Keratinocyte (primary cell): ENCODE measurements around the gene HPCAL1. TPM values are rescaled to one million over a fixed set of nuclear protein-coding genes. Genes with fewer than 3 reads are reported as not detected.
A peak's percentile ranks its signal among the peaks of the same experiment; 100 is the strongest.

Experiments
- DNase-seq: peaks from one replicate; pipeline ENCODE4 v3.0.0-alpha.2; 2011; ENCODE audit warnings: low read depth, missing footprints, low spot score
- FAIRE-seq: peaks from 2 replicates; lab custom pipeline; 2011; peaks lifted over from hg19 to GRCh38; lab: Jason Lieb, UNC
- H2AFZ ChIP-seq: 2 replicates; pipeline ENCODE4 v1.6.0; 2012; ENCODE audit warnings: low read length, control low read depth, inconsistent platforms; ENCODE audit not compliant: control insufficient read depth
- H3K27ac ChIP-seq: 2 replicates; pipeline ENCODE4 v1.5.1; 2011; ENCODE audit warnings: low read length; ENCODE audit not compliant: control insufficient read depth, insufficient read depth
- H3K27me3 ChIP-seq: 3 replicates; pipeline ENCODE4 v1.6.0; 2011; ENCODE audit warnings: low read length; ENCODE audit not compliant: control insufficient read depth, insufficient read depth; ENCODE audit errors: extremely low read depth
- H3K36me3 ChIP-seq, 2 experiments: 2 replicates in 1 of 2; 3 replicates in 1 of 2; pipeline ENCODE4 v1.5.1; 2011; ENCODE audit warnings: low read length in 2 of 2, mild to moderate bottlenecking in 1 of 2; ENCODE audit not compliant: control insufficient read depth in 2 of 2, insufficient read depth in 2 of 2; ENCODE audit errors: extremely low read depth in 1 of 2
- H3K4me1 ChIP-seq: 3 replicates; pipeline ENCODE4 v1.5.1; 2011; ENCODE audit warnings: low read length; ENCODE audit not compliant: control insufficient read depth, insufficient read depth; ENCODE audit errors: extremely low read depth
- H3K4me2 ChIP-seq: 3 replicates; pipeline ENCODE4 v1.6.0; 2011; ENCODE audit warnings: low read depth, low read length; ENCODE audit not compliant: control insufficient read depth, insufficient read depth; ENCODE audit errors: extremely low read depth
- H3K4me3 ChIP-seq, 3 experiments: fragments of 200-600 bp in 1 of 3; sonication (generic) in 1 of 3; 2 replicates in 2 of 3; 3 replicates in 1 of 3; pipeline ENCODE4 v1.5.1; 2011 to 2016; ENCODE audit warnings: low read length in 3 of 3, mild to moderate bottlenecking in 3 of 3, control low read depth in 2 of 3, inconsistent platforms in 1 of 3, low read depth in 1 of 3, mixed read lengths in 1 of 3, mixed run types in 1 of 3, moderate library complexity in 1 of 3; ENCODE audit not compliant: control insufficient read depth in 2 of 3, insufficient read depth in 2 of 3; ENCODE audit errors: extremely low read depth in 1 of 3
- H3K79me2 ChIP-seq: 2 replicates; pipeline ENCODE4 v1.6.0; 2012; ENCODE audit warnings: low read length; ENCODE audit not compliant: control insufficient read depth, insufficient read depth
- H3K9ac ChIP-seq: 3 replicates; pipeline ENCODE4 v1.6.0; 2011; ENCODE audit warnings: low read length; ENCODE audit not compliant: control insufficient read depth, insufficient read depth; ENCODE audit errors: extremely low read depth
- H3K9me1 ChIP-seq: 3 replicates; pipeline ENCODE4 v1.6.0; 2011; ENCODE audit warnings: low read length; ENCODE audit not compliant: control insufficient read depth, insufficient read depth; ENCODE audit errors: extremely low read depth
- H3K9me3 ChIP-seq: 2 replicates; pipeline ENCODE4 v1.5.1; 2012; ENCODE audit warnings: low read depth, low read length; ENCODE audit not compliant: control insufficient read depth
- H4K20me1 ChIP-seq: 3 replicates; pipeline ENCODE4 v1.6.0; 2011; ENCODE audit warnings: low read length; ENCODE audit not compliant: control insufficient read depth, insufficient read depth; ENCODE audit errors: extremely low read depth
- EZH2 ChIP-seq: IDR thresholded peaks from one replicate; pipeline ENCODE4 v1.6.1; 2012; ENCODE audit warnings: inconsistent platforms, mild to moderate bottlenecking, low read length, moderate library complexity
- dilution Hi-C: fragments of 300-500 bp; cut with MboI; formaldehyde crosslinking; loops from one replicate; pipeline ENCODE4 v1.7.0; 2020; ENCODE audit warnings: low sequenced_read_pairs; ENCODE audit not compliant: extremely low pct_ligation_motif_present
- polyA plus RNA-seq, 5 experiments: library from polyadenylated mRNA; depleted of rRNA in 3 of 5; stranded (reverse) in 3 of 5; stranded (forward) in 1 of 5; unstranded in 1 of 5; fragments of >200 nt; gene quantifications; 1 replicate in 1 of 5; 2 replicates in 3 of 5; 3 replicates in 1 of 5; pipeline versions ENCODE4 v1.2.1 to v1.2.3, GENCODE V29; 2011 to 2012; ENCODE audit warnings: missing spikeins in 2 of 5, low read depth in 1 of 5, low replicate concordance in 1 of 5
- TF ChIP-seq, protein P1 (sequence below), 3 experiments: IDR thresholded peaks in 1 of 3; conservative IDR thresholded peaks in 1 of 3; optimal IDR thresholded peaks in 1 of 3; 2 replicates in 2 of 3; 3 replicates in 1 of 3; pipeline versions ENCODE3 to v1.5.1; 2011; ENCODE audit warnings: low read length in 3 of 3, mild to moderate bottlenecking in 3 of 3, moderate library complexity in 2 of 3, control low read depth in 1 of 3, inconsistent platforms in 1 of 3; ENCODE audit not compliant: insufficient read depth in 2 of 3; ENCODE audit errors: extremely low read depth in 1 of 3

The HPCAL1 gene
- polyA plus RNA-seq, 1 donor (not counting 4 experiments of a cell fraction or from before 2014, with no cell fraction given): 18.0 TPM

DNA sequence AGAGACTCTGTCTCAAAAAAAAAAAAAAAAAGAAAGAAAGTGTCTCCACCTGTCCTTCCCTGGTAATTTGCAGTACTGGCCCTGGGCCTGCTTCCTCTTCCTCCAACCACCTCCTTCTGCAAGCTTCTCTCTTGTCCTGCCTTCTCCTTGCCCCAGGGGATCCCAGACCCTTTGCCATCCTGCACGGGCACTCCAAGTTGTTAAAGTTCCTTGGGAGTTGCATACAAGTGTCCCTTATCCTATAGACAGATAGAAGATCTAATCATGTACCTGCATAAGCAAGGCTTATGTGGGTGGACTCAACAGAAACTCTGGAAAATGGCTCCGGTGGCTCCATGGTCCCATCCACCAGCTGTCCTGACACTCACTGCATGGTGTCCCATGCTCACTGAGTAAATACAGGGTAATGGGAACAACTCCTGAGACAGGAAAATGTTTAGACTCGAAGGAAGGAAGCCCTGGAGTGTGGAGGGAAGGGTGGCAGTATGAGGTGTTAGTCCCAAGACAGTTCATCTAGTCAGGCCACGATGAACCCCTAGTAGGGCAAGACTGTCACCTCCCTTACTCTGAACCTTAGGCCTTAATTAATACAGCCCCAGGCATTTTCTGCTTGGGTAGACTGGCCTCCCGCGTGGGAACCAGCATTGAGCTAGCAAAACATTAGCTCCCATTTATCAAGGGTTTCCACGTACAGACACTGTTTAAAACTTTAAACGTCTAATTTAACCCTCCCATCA is 128.3 kb downstream of the HPCAL1 start:
- no peak overlapping the region for H3K4me3 ChIP-seq
- H3K9me1 ChIP-seq: no peaks in the 10 kb centered on the region
- H3K27ac ChIP-seq: no peak overlapping the region
- FAIRE-seq (no peak), DNase-seq (no peak)
- H3K9ac ChIP-seq: no peak overlapping the region
- no peaks in the 10 kb centered on the region for H3K79me2 ChIP-seq
- H3K9me3 ChIP-seq: no peaks in the 10 kb centered on the region
- H3K36me3 ChIP-seq: peaks cover 0 to 4% of the 10 kb centered on the region in 2 experiments
- no peaks in the 10 kb centered on the region for H3K4me1 ChIP-seq
- H4K20me1 ChIP-seq: no peaks in the 10 kb centered on the region
- no peak overlapping the region for H2AFZ ChIP-seq
- H3K4me2 ChIP-seq: peak overlapping the region; percentile 46
- dilution Hi-C loops: no loop called here
- no peaks in the 10 kb centered on the region for H3K27me3 ChIP-seq
- no peak for TF ChIP-seq EZH2
- TF ChIP-seq, protein P1, sequence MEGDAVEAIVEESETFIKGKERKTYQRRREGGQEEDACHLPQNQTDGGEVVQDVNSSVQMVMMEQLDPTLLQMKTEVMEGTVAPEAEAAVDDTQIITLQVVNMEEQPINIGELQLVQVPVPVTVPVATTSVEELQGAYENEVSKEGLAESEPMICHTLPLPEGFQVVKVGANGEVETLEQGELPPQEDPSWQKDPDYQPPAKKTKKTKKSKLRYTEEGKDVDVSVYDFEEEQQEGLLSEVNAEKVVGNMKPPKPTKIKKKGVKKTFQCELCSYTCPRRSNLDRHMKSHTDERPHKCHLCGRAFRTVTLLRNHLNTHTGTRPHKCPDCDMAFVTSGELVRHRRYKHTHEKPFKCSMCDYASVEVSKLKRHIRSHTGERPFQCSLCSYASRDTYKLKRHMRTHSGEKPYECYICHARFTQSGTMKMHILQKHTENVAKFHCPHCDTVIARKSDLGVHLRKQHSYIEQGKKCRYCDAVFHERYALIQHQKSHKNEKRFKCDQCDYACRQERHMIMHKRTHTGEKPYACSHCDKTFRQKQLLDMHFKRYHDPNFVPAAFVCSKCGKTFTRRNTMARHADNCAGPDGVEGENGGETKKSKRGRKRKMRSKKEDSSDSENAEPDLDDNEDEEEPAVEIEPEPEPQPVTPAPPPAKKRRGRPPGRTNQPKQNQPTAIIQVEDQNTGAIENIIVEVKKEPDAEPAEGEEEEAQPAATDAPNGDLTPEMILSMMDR (optimal IDR thresholded peaks at IDR 0.05 in 1 of 3, IDR thresholded peaks at IDR 0.05 in 1 of 3, conservative IDR thresholded peaks at IDR 0.05 in 1 of 3; ENCODE audit: extremely low read depth in 1 of 3, insufficient read depth in 2 of 3, low read length in 3 of 3): no peak

- H3K4me1 ChIP-seq: no peaks in the 10 kb centered on the region
- dilution Hi-C loops: no loop called here
- no peaks in the 10 kb centered on the region for H3K9me1 ChIP-seq
- peak overlapping the region; percentile 46 for H3K4me2 ChIP-seq
- FAIRE-seq (no peak), DNase-seq (no peak)
- TF ChIP-seq EZH2: no peak
- TF ChIP-seq, protein P1 (optimal IDR thresholded peaks at IDR 0.05 in 1 of 3, IDR thresholded peaks at IDR 0.05 in 1 of 3, conservative IDR thresholded peaks at IDR 0.05 in 1 of 3; ENCODE audit: extremely low read depth in 1 of 3, insufficient read depth in 2 of 3, low read length in 3 of 3): no peak
- H2AFZ ChIP-seq: no peak overlapping the region
- H4K20me1 ChIP-seq: no peaks in the 10 kb centered on the region
- peak overlapping the region in 2 of 3 experiments; percentile 40 to 59 for H3K4me3 ChIP-seq
- H3K36me3 ChIP-seq: peaks cover 0 to under 1% of the 10 kb centered on the region in 2 experiments
- no peaks in the 10 kb centered on the region for H3K79me2 ChIP-seq
- H3K9me3 ChIP-seq: no peaks in the 10 kb centered on the region
- no peak overlapping the region for H3K27ac ChIP-seq
- peak overlapping the region; percentile 43 for H3K9ac ChIP-seq
- H3K27me3 ChIP-seq: no peaks in the 10 kb centered on the region
These were observed 129.1 kb downstream of the HPCAL1 start for GRCh38 chr2:10431797-10432196.
